HepG2 (cell line): ENCODE measurements around the gene EHBP1. TPM values are rescaled to one million over a fixed set of nuclear protein-coding genes. Genes with fewer than 3 reads are reported as not detected.

Source experiments
- HMGA1 ChIP-seq: sonication (generic); formaldehyde crosslinking; conservative IDR thresholded peaks from 2 replicates; pipeline ENCODE4 v1.4.0; 2020; ENCODE audit warnings: missing genetic modification reagents
- MBD4 ChIP-seq: IDR thresholded peaks from 2 replicates; pipeline ENCODE4 v1.6.1; 2012; ENCODE audit warnings: low read length, inconsistent platforms, borderline replicate concordance
- MED13 ChIP-seq: sonication (generic); formaldehyde crosslinking; IDR thresholded peaks from 2 replicates; pipeline ENCODE4 v1.5.0; 2020; ENCODE audit warnings: missing genetic modification reagents
- NFYC ChIP-seq: IDR thresholded peaks from 2 replicates; pipeline ENCODE4 v1.6.1; 2016; ENCODE audit warnings: missing genetic modification reagents, missing compliant biosample characterization
- NR2F2 ChIP-seq: IDR thresholded peaks from 2 replicates; pipeline ENCODE4 v1.6.1; 2012; ENCODE audit warnings: low read depth, inconsistent platforms, borderline replicate concordance
- RAD51 ChIP-seq: fragments of 450-650 bp; IDR thresholded peaks from 2 replicates; pipeline ENCODE4 v1.6.1; 2016; ENCODE audit warnings: borderline replicate concordance
- RBM39 ChIP-seq: fragments of 200-400 bp; formaldehyde crosslinking; IDR thresholded peaks from one replicate; pipeline ENCODE4 v1.6.1; 2018; ENCODE audit warnings: antibody characterized with exemption, mild to moderate bottlenecking, low read depth, low read length; ENCODE audit not compliant: poor library complexity, severe bottlenecking
- ZBTB1 ChIP-seq: sonication (generic); formaldehyde crosslinking; IDR thresholded peaks from 2 replicates; pipeline ENCODE4 v1.4.0; 2020; ENCODE audit warnings: missing genetic modification reagents, borderline replicate concordance
- ZNF326 ChIP-seq: sonication (generic); formaldehyde crosslinking; IDR thresholded peaks from 2 replicates; pipeline ENCODE4 v1.4.0; 2020; ENCODE audit warnings: missing genetic modification reagents, borderline replicate concordance
- polyA plus RNA-seq, 8 experiments: library from polyadenylated mRNA; depleted of rRNA in 3 of 8; stranded (reverse) in 7 of 8; unstranded in 1 of 8; fragments of >200 nt; fragmentation: Illumina TruSeq in 4 of 8; extraction: Trizol in 4 of 8; gene quantifications; 2 replicates each; pipeline versions ENCODE4 v1.2.1 to v1.2.3, GENCODE V29; 2011 to 2016; ENCODE audit warnings: low read depth in 4 of 8, missing spikeins in 1 of 8, mixed read lengths in 1 of 8; ENCODE audit not compliant: insufficient read depth in 1 of 8
- total RNA-seq, 5 experiments: library from RNA; depleted of rRNA; stranded (reverse); fragments of >200 nt; fragmentation: Illumina TruSeq; extraction: Trizol; gene quantifications; 2 replicates each; pipeline ENCODE4 v1.2.3, GENCODE V29; 2016; ENCODE audit warnings: low read depth in 1 of 5
- TF ChIP-seq, protein P1 (sequence below): sonication (generic); formaldehyde crosslinking; IDR thresholded peaks from 2 replicates; pipeline ENCODE4 v1.4.0; 2020; ENCODE audit warnings: low read depth, mild to moderate bottlenecking, missing genetic modification reagents
- TF ChIP-seq, protein P2 (sequence below): sonication (generic); formaldehyde crosslinking; IDR thresholded peaks from 2 replicates; pipeline ENCODE4 v1.4.0; 2020; ENCODE audit warnings: missing genetic modification reagents
- TF ChIP-seq, protein P3 (sequence below), 2 experiments: fragments of 450-650 bp in 1 of 2; sonication (generic) in 1 of 2; formaldehyde crosslinking; IDR thresholded peaks; 2 replicates each; pipeline versions ENCODE4 v1.5.0 to v1.8.0; 2020 to 2022; ENCODE audit warnings: mild to moderate bottlenecking in 1 of 2, missing genetic modification reagents in 1 of 2
- TF ChIP-seq, protein P4 (sequence below): sonication (generic); formaldehyde crosslinking; IDR thresholded peaks from 2 replicates; pipeline ENCODE4 v1.4.0; 2020; ENCODE audit warnings: missing genetic modification reagents, mild to moderate bottlenecking, borderline replicate concordance
- TF ChIP-seq, protein P5 (sequence below): sonication (generic); formaldehyde crosslinking; IDR thresholded peaks from 2 replicates; pipeline ENCODE4 v1.4.0; 2020; ENCODE audit warnings: missing genetic modification reagents, borderline replicate concordance
- TF ChIP-seq, protein P6 (sequence below): sonication (generic); formaldehyde crosslinking; IDR thresholded peaks from 2 replicates; pipeline ENCODE4 v1.4.0; 2020; ENCODE audit warnings: missing genetic modification reagents
- TF ChIP-seq, protein P7 (sequence below): sonication (generic); formaldehyde crosslinking; IDR thresholded peaks from 2 replicates; pipeline ENCODE4 v1.4.0; 2020; ENCODE audit warnings: missing genetic modification reagents

The EHBP1 gene
- total and polyA plus RNA-seq, 2 of the 13 experiments (the other 11 are each of a cell fraction or from before 2014, with no cell fraction given), result 93.5 to 146 TPM

DNA sequence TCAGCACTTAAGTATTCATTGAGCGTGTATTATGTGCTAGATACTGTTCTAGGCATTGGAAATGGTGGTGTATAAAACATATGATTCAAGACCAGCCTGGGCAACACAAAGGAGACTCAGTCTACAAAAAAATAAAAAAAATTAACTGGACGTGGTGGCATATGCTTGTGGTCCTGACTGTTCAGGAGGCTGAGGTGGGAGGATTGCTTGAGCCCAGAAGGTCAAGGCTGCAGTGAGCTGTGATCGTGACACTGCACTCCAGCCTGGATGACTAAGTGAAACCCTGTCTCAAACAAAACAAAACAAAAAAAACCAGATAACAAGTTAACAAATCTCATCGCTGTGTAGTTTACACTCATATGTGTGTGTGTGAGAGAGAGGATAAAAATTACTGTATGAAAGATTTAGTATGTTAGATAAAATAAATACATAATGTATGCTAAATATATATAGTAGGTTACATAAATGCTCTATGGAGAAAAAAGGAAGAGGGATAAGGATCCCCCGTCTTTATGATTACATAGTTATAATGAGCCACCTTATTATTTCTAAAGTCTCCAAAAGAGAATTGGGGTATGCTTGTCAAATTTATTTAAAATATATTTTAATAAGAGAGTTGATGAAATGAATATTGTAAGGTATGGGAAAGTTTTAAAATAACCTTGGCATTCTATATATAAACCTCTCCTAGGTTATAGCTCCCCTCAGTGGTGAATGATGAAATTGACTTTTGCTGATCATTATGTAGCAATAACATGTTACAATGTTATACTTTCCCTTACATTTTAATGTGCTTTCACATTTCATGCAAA is 69.2 kb downstream of the EHBP1 start (continued):
- TF ChIP-seq, protein P1, sequence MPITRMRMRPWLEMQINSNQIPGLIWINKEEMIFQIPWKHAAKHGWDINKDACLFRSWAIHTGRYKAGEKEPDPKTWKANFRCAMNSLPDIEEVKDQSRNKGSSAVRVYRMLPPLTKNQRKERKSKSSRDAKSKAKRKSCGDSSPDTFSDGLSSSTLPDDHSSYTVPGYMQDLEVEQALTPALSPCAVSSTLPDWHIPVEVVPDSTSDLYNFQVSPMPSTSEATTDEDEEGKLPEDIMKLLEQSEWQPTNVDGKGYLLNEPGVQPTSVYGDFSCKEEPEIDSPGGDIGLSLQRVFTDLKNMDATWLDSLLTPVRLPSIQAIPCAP (CRISPR knock-in tag), result no peak
- TF ChIP-seq ZBTB1 (CRISPR knock-in tag) (no peak), HMGA1 (no peak), NFYC (0 out of 2 replicates have a peak, but pooled peaks have one; percentile 16), MBD4 (0 out of 2 replicates have a peak, but pooled peaks have one; percentile 22), RBM39 (no peak), ZNF326 (CRISPR knock-in tag) (no peak), RAD51 (no peak), MED13 (CRISPR knock-in tag) (no peak), NR2F2 (peak; percentile 57; the same call in 1 of the 2 replicates)
- TF ChIP-seq, protein P2, sequence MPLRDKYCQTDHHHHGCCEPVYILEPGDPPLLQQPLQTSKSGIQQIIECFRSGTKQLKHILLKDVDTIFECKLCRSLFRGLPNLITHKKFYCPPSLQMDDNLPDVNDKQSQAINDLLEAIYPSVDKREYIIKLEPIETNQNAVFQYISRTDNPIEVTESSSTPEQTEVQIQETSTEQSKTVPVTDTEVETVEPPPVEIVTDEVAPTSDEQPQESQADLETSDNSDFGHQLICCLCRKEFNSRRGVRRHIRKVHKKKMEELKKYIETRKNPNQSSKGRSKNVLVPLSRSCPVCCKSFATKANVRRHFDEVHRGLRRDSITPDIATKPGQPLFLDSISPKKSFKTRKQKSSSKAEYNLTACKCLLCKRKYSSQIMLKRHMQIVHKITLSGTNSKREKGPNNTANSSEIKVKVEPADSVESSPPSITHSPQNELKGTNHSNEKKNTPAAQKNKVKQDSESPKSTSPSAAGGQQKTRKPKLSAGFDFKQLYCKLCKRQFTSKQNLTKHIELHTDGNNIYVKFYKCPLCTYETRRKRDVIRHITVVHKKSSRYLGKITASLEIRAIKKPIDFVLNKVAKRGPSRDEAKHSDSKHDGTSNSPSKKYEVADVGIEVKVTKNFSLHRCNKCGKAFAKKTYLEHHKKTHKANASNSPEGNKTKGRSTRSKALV (CRISPR knock-in tag), result 0 out of 2 replicates have a peak, but pooled peaks have one; percentile 15
- TF ChIP-seq, protein P3, sequence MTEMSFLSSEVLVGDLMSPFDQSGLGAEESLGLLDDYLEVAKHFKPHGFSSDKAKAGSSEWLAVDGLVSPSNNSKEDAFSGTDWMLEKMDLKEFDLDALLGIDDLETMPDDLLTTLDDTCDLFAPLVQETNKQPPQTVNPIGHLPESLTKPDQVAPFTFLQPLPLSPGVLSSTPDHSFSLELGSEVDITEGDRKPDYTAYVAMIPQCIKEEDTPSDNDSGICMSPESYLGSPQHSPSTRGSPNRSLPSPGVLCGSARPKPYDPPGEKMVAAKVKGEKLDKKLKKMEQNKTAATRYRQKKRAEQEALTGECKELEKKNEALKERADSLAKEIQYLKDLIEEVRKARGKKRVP (CRISPR knock-in tag; IDR thresholded peaks at IDR 0.05), result peak in 1 of 2 experiments; percentile 22; a peak in 1 of 4 replicates
- TF ChIP-seq, protein P4, sequence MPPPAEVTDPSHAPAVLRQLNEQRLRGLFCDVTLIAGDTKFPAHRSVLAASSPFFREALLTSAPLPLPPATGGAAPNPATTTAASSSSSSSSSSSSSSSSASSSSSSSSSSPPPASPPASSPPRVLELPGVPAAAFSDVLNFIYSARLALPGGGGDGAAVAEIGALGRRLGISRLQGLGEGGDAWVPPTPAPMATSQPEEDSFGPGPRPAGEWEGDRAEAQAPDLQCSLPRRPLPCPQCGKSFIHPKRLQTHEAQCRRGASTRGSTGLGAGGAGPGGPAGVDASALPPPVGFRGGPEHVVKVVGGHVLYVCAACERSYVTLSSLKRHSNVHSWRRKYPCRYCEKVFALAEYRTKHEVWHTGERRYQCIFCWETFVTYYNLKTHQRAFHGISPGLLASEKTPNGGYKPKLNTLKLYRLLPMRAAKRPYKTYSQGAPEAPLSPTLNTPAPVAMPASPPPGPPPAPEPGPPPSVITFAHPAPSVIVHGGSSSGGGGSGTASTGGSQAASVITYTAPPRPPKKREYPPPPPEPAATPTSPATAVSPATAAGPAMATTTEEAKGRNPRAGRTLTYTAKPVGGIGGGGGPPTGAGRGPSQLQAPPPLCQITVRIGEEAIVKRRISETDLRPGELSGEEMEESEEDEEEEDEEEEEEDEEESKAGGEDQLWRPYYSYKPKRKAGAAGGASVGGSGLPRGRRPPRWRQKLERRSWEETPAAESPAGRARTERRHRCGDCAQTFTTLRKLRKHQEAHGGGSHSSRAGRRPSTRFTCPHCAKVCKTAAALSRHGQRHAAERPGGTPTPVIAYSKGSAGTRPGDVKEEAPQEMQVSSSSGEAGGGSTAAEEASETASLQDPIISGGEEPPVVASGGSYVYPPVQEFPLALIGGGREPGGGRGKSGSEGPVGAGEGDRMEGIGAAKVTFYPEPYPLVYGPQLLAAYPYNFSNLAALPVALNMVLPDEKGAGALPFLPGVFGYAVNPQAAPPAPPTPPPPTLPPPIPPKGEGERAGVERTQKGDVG (CRISPR knock-in tag), result no peak
- TF ChIP-seq, protein P5, sequence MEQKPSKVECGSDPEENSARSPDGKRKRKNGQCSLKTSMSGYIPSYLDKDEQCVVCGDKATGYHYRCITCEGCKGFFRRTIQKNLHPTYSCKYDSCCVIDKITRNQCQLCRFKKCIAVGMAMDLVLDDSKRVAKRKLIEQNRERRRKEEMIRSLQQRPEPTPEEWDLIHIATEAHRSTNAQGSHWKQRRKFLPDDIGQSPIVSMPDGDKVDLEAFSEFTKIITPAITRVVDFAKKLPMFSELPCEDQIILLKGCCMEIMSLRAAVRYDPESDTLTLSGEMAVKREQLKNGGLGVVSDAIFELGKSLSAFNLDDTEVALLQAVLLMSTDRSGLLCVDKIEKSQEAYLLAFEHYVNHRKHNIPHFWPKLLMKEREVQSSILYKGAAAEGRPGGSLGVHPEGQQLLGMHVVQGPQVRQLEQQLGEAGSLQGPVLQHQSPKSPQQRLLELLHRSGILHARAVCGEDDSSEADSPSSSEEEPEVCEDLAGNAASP (CRISPR knock-in tag), result peak; percentile 80; the same call in 1 of the 2 replicates
- TF ChIP-seq, protein P6, sequence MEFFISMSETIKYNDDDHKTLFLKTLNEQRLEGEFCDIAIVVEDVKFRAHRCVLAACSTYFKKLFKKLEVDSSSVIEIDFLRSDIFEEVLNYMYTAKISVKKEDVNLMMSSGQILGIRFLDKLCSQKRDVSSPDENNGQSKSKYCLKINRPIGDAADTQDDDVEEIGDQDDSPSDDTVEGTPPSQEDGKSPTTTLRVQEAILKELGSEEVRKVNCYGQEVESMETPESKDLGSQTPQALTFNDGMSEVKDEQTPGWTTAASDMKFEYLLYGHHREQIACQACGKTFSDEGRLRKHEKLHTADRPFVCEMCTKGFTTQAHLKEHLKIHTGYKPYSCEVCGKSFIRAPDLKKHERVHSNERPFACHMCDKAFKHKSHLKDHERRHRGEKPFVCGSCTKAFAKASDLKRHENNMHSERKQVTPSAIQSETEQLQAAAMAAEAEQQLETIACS (CRISPR knock-in tag), result no peak
- TF ChIP-seq, protein P7, sequence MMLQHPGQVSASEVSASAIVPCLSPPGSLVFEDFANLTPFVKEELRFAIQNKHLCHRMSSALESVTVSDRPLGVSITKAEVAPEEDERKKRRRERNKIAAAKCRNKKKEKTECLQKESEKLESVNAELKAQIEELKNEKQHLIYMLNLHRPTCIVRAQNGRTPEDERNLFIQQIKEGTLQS (CRISPR knock-in tag), result no peak
